Kidney tubule cell (primary cell): ENCODE data around the gene DMD.
A peak's percentile ranks its signal among the peaks of the same experiment; 100 is the strongest.
"Not testable (repeated sequence)": the region's sequence is repeated elsewhere in the genome, so short reads cannot be mapped to it uniquely, and the experiment has no call there.

Experiments used
- DNase-seq: peaks from one replicate; pipeline ENCODE4 v3.0.0-alpha.2; 2018; ENCODE audit warnings: low spot score

The DMD gene

GRCh38 chrX:31429915-31430314, 1781.4 kb downstream of the DMD start:
- DNase-seq: no peak

GRCh38 chrX:31423609-31424189, 1787.7 kb downstream of the DMD start:
- peak; percentile 29 for DNase-seq

GRCh38 chrX:31421441-31421840, 1789.9 kb downstream of the DMD start:
- no peak for DNase-seq

- DNase-seq: peak; percentile 88
These were observed 1790.6 kb downstream of the DMD start for GRCh38 chrX:31420711-31421151.

GRCh38 chrX:31420302-31420701, 1791.0 kb downstream of the DMD start:
- DNase-seq: no peak

GRCh38 chrX:31397119-31397518, 1814.2 kb downstream of the DMD start:
- DNase-seq: peak; percentile 69

- DNase-seq: peak; percentile 9
These were observed 1818.8 kb downstream of the DMD start for GRCh38 chrX:31392513-31392912.

GRCh38 chrX:31388946-31389345, 1822.4 kb downstream of the DMD start:
- DNase-seq: no peak

- DNase-seq: no peak
These were observed 1826.9 kb downstream of the DMD start for GRCh38 chrX:31384471-31384870.

- DNase-seq: no peak
These were observed 1827.4 kb downstream of the DMD start for GRCh38 chrX:31383991-31384390.

- not testable (repeated sequence) for DNase-seq
These were observed 1832.4 kb downstream of the DMD start for GRCh38 chrX:31378973-31379372.

GRCh38 chrX:31377821-31378220, 1833.5 kb downstream of the DMD start:
- not testable (repeated sequence) for DNase-seq

GRCh38 chrX:31376408-31377022, 1834.8 kb downstream of the DMD start:
- DNase-seq: no peak

GRCh38 chrX:31374786-31375185, 1836.6 kb downstream of the DMD start:
- DNase-seq: no peak

- DNase-seq: no peak
These were observed 1839.4 kb downstream of the DMD start for GRCh38 chrX:31371956-31372355.

GRCh38 chrX:31367816-31368215, 1843.5 kb downstream of the DMD start:
- no peak for DNase-seq

GRCh38 chrX:31366041-31366440, 1845.3 kb downstream of the DMD start:
- peak; percentile 81 for DNase-seq

GRCh38 chrX:31356275-31357212, 1854.8 kb downstream of the DMD start:
- no peak for DNase-seq

GRCh38 chrX:31355206-31355955, 1856.0 kb downstream of the DMD start:
- DNase-seq: no peak

GRCh38 chrX:31353095-31353494, 1858.3 kb downstream of the DMD start:
- peak; percentile 82 for DNase-seq

- DNase-seq: no peak
These were observed 1860.6 kb downstream of the DMD start for GRCh38 chrX:31350808-31351074.

- no peak for DNase-seq
These were observed 1861.8 kb downstream of the DMD start for GRCh38 chrX:31349515-31349914.
